Duodenal mucosa (tissue), 2 donors: ENCODE measurements around the gene PHB1.
"Not testable (repeated sequence)": the region's sequence is repeated elsewhere in the genome, so short reads cannot be mapped to it uniquely, and the experiment has no call there.

ENCODE experiments used
- H3K27ac ChIP-seq: one replicate; pipeline ENCODE4 v1.7.0; 2013; ENCODE audit warnings: low read depth, low read length
- H3K27me3 ChIP-seq, 2 donors: one replicate each; pipeline ENCODE4 v1.7.0; 2013; ENCODE audit warnings: low read length in 2 of 2, control low read depth in 1 of 2; ENCODE audit not compliant: insufficient read depth in 2 of 2, control insufficient read depth in 1 of 2
- H3K36me3 ChIP-seq, 2 donors: one replicate each; pipeline ENCODE4 v1.7.0; 2013; ENCODE audit warnings: low read length in 2 of 2, control low read depth in 1 of 2; ENCODE audit not compliant: insufficient read depth in 2 of 2, control insufficient read depth in 1 of 2
- H3K4me1 ChIP-seq, 2 donors: one replicate each; pipeline ENCODE4 v1.7.0; 2013; ENCODE audit warnings: low read length in 2 of 2, control low read depth in 1 of 2; ENCODE audit not compliant: insufficient read depth in 2 of 2, control insufficient read depth in 1 of 2
- H3K4me3 ChIP-seq, 2 donors: one replicate each; pipeline ENCODE4 v1.7.0; 2013; ENCODE audit warnings: low read length in 2 of 2, low read depth in 1 of 2
- H3K9ac ChIP-seq, 2 donors: one replicate each; pipeline ENCODE4 v1.7.0; 2013; ENCODE audit warnings: low read length in 2 of 2, low read depth in 1 of 2
- H3K9me3 ChIP-seq, 2 donors: one replicate each; pipeline ENCODE4 v1.7.0; 2013; ENCODE audit warnings: low read length in 2 of 2, control low read depth in 1 of 2; ENCODE audit not compliant: control insufficient read depth in 1 of 2

The PHB1 gene

DNA sequence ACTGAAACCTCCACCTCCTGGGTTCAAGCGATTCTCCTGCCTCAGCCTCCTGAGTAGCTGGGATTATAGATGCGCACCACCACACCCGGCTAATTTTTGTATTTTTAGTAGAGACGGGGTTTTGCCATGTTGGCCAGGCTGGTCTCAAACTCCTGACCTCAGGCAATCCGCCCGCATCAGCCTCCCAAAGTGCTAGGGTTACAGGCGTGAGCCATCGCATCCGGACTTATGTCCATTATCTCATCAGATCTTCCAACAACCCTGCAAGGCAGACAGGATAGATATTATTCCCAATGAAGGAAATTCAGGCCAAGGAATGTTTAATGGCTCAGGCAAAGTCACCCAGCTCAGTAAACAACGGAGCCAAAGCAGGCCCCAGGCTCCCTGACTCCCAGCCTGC, 49.6 kb downstream of the PHB1 start:
- H3K27me3 ChIP-seq, H3K9me3 ChIP-seq, H3K36me3 ChIP-seq, H3K9ac ChIP-seq, H3K4me3 ChIP-seq, H3K27ac ChIP-seq: not testable (repeated sequence)
- H3K4me1 ChIP-seq, result peaks cover 6 to 18% of the 10 kb centered on the region in 2 donors

DNA sequence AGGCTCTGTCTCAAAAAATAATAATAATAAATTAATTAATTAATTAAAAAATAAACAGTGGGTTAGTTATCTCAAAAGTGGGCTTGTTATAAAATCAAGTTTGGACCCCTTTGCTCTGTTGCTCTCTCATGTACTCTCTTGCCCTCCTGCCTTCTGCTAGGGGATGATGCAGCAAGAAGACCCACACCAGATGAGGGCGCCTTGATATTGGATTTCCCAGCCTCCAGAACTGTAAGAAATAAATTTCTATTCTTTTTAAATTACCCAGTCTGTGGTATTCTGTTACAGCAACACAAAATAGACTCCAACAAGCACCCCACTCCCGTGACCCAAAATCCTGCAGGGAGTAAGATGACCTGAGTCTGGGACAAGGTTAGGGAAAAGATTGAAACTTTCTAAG, 50.6 kb downstream of the PHB1 start:
- H3K9me3 ChIP-seq, result no peaks in the 10 kb centered on the region
- no peaks in the 10 kb centered on the region for H3K36me3 ChIP-seq
- H3K4me3 ChIP-seq, result no peak overlapping the region
- H3K4me1 ChIP-seq, result peaks cover 16 to 28% of the 10 kb centered on the region in 2 donors
- no peak overlapping the region for H3K27ac ChIP-seq
- H3K9ac ChIP-seq, result no peak overlapping the region
- no peaks in the 10 kb centered on the region for H3K27me3 ChIP-seq

DNA sequence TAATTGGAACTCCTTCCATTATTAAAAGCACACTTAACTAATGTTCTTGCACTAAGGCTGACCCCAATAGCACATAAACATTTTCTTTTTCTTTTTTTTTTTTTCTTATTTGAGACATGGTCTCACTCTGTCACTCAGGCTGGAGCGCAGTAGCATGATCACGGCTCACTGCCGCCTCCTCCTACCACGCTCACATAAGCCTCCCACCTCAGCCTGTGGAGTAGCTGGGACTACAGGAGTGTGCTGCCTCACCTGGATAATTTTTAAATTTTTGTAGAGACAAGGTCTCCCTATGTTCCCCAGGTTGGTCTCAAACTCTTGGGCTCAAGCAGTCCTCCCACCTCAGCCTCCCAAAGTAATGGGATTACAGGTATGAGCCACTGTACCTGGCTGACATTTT, 51.4 kb downstream of the PHB1 start:
- Histone ChIP-seq H3K27ac (no peak overlapping the region), H3K4me3 (peak overlapping the region; percentile 68 to 78)

DNA sequence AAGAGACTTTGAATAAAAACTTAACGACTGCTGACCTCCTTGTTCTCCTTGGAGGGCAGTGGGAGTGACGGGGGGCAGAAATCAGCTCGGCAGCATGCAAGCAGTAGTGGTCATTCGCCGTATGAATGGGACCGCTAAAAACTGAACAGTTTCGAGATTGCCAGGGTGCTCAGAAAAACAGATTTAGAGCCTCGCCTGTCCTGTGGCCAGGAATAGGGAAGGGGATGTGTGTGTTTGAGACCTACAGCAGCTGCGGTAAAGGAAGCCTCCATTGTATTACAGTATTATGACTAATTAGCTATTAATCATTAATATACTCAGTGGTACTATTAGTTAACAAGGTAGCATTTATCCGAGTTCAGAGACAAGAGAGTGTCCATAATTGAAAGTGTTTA, 52.0 kb downstream of the PHB1 start:
- H3K36me3 ChIP-seq, result no peaks in the 10 kb centered on the region
- H3K27ac ChIP-seq, result peak overlapping the region; percentile 11
- H3K9ac ChIP-seq, result peak overlapping the region; percentile 63 to 66
- peaks cover 30 to 41% of the 10 kb centered on the region in 2 donors for H3K4me1 ChIP-seq
- no peaks in the 10 kb centered on the region for H3K27me3 ChIP-seq
- no peaks in the 10 kb centered on the region for H3K9me3 ChIP-seq
- H3K4me3 ChIP-seq, result peak overlapping the region; percentile 68 to 78

More for the DNA sequence above, 51.4 kb downstream of the PHB1 start:
- Histone ChIP-seq H3K9ac (no peak overlapping the region), H3K36me3 (no peaks in the 10 kb centered on the region), H3K4me1 (peaks cover 24 to 36% of the 10 kb centered on the region in 2 donors), H3K27me3 (no peaks in the 10 kb centered on the region), H3K9me3 (no peaks in the 10 kb centered on the region)

DNA sequence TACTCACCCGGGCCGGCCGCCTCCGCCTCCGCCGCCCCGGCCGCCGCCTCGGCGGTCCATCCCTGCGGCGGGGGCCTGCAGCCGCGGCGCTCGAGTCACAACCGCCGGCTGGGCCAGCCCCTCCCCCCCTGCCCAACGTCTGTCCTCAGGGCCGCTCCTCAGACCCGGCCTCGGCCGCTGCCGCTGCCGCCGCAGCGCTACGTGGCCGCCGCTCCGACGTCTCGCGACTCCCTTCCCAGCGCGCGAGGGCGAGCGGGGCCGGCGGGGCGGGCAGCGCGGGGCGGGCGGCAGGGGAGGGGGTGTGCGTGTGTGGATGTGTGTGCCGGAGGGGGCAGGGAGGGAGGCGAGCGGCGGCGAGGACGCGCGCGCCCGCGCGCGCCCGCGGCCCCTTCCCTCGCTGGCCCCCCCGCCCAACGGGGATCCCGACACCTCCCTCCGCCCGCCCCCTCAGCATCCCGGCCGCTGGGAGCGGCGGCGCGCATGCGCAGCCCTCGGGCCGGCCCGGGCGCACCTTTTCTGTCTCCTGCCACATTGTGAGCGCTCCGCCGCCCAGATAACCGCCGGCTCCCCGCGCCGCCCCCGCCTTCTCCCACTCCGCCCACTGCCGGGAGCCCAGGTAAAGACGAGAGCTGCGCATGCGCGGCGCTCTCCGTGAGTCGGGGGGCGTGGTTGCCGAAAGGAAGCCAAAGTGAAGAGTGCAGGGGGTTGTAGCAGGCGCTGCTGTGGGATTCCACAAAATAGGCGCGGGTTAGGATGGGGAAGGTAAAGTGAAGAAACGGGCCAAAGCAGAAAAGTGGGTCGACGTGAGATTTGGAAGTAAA, 52.6 kb downstream of the PHB1 start, which contains the start of gene ZNF652:
TSS of gene ZNF652 (minus strand) at position 349 of the 821 bp plus-strand sequence. CDS start 44,525 bp downstream, outside the sequence.
- Histone ChIP-seq H3K9me3 (no peaks in the 10 kb centered on the region), H3K36me3 (no peaks in the 10 kb centered on the region), H3K27me3 (no peaks in the 10 kb centered on the region), H3K9ac (peak within 1 kb of the TSS; percentile 64 to 66), H3K4me1 (peaks cover 33 to 47% of the 10 kb centered on the region in 2 donors), H3K4me3 (peak within 1 kb of the TSS; percentile 68 to 89), H3K27ac (peak within 1 kb of the TSS; percentile 79)

DNA sequence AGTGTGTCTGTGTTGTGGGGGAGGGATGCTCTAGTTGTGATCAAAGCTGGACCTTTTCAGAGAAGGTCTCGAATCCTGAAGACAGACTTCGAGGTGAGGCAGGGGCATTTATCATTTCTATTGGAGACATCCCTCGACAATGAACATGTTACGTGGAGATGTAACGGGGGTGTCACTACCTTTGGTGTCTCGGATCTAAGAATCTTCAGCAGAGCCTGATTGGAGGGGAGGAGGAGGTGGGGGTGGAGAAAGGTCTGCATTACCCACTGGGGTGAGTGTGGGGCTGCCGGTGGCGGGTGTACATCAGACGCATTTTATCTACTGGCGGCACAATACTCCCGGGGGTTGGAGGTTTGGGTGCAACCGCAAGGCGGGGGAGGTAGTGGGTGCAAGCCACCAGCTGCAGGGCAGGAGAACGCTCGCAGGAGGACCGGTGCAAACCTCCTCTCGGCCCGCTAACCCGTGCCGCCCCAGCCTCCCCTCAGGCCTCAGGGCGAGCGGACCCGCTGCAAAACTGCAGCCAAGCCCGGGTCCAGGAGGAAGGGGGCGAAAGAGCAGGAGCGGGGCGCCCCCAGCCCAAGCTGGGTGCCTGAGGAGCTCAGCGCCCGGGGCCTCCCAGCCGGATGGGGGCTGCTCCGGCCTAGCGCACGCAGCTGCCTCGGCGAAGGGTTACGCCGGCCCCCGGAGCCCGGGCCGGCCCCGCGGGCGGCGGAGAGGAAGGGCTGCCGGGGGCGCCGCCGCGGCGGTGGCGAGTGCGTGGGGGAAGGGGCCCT, 53.4 kb downstream of the PHB1 start:
- Histone ChIP-seq H3K27ac (peak overlapping the region; percentile 79), H3K36me3 (no peaks in the 10 kb centered on the region), H3K9me3 (no peaks in the 10 kb centered on the region), H3K4me3 (peak overlapping the region; percentile 65 to 89), H3K9ac (peak overlapping the region; percentile 63 to 64), H3K4me1 (peaks cover 33 to 51% of the 10 kb centered on the region in 2 donors), H3K27me3 (no peaks in the 10 kb centered on the region)

DNA sequence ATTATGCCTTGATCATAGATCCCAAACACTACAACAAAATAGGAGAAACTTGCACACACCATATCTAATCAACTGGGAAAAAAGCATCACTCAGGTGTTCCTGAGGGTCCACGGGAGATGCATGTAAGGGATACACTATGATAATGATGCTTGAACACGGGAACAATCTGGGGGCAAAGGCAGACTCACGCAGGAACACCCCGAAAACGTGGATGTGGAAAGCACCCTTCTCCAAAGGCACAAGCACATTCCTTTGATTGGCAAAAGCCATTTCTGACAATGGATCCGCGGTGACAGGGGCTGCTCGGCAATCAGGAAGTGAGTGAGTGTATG, 53.9 kb downstream of the PHB1 start:
- Histone ChIP-seq H3K9ac (peak overlapping the region; percentile 63 to 64), H3K4me1 (peaks cover 33 to 51% of the 10 kb centered on the region in 2 donors), H3K36me3 (no peaks in the 10 kb centered on the region), H3K27me3 (no peaks in the 10 kb centered on the region), H3K4me3 (peak overlapping the region; percentile 65 to 89), H3K9me3 (no peaks in the 10 kb centered on the region), H3K27ac (no peak overlapping the region)

DNA sequence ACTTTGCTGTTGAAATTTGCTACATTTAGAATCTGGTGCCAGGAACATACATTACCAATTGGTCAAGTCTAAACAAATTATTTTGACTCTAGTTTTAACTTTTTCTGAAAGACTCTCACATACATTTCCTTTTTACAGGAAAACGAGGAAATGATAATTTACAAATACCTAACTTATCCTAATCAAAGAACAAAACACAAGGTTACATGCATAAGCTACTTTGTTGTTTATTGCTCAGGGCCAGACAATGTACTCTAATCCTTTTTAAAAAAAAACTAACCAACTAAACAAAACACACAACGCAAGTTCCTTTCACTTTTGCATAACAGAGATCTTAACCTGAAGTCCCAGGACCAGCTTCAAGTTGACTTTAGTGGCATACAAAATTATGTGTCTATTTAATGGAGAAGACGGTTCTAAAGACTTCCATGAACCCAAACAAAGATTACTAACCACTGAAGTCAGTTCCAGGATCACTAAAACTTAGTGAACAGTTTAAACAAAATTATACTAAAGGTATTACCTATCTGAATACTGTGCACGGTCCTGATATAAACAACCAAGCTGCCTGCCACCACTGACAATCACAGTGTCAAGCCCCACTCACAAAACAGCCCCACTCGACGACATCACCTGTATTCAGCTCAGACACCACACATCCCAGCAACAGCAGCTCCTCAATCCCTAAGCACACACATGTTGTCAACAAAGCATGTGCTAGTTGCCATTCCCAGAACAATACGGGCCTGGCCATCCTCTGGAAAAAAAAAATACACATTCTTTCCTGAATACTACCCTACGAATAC, 54.5 kb downstream of the PHB1 start:
- no peaks in the 10 kb centered on the region for H3K36me3 ChIP-seq
- H3K27ac ChIP-seq, result peak overlapping the region; percentile 11
- H3K27me3 ChIP-seq, result no peaks in the 10 kb centered on the region
- H3K4me3 ChIP-seq, result peak overlapping the region; percentile 65 to 89
- peaks cover 33 to 51% of the 10 kb centered on the region in 2 donors for H3K4me1 ChIP-seq
- no peaks in the 10 kb centered on the region for H3K9me3 ChIP-seq
- peak overlapping the region; percentile 63 to 64 for H3K9ac ChIP-seq

DNA sequence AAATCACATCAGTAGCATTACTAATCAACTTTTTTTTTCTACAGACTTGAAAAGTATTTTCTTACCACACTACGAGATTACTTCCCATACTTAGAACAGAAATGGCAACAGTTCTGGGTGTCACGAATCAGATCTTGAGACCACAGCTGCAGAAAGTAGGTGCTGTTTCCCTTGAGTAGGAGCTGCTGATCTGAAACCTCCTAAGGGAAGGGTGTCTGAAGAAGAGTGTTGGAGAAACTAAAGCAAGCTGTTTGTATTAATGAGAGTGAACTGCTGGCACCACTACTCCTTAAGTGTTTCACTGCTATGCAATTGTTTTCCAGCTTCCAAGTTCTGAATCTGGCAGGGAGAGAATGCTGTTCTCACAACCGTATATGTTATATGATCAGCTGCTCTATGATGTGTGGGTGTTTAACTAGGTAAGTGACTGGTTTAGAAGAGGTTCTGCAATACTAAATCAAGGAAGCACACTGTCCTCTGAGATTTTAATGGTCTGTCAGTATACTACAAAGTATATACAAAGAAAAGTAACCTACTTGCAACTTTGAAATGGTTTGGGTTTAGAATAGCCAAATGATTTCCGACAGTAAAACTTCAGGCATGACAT, 55.9 kb downstream of the PHB1 start:
- Histone ChIP-seq H3K9ac (peak overlapping the region; percentile 27 to 63), H3K27ac (no peak overlapping the region), H3K4me1 (peaks cover 33 to 51% of the 10 kb centered on the region in 2 donors)

More for the DNA sequence above, 55.9 kb downstream of the PHB1 start:
- Histone ChIP-seq H3K4me3 (peak overlapping the region; percentile 65 to 89), H3K27me3 (no peaks in the 10 kb centered on the region), H3K9me3 (no peaks in the 10 kb centered on the region), H3K36me3 (no peaks in the 10 kb centered on the region)
